Hepatocyte (in vitro differentiated cells): ENCODE measurements around the gene GNA14. TPM values are rescaled to one million over a fixed set of nuclear protein-coding genes. Genes with fewer than 3 reads are reported as not detected.

Experiments used
- DNase-seq: peaks from one replicate; pipeline ENCODE4 v3.0.0-alpha.2; 2016; ENCODE audit warnings: low spot score
- H2AFZ ChIP-seq: fragments of 200-600 bp; sonication (generic); 2 replicates; pipeline ENCODE4 v1.6.0; 2016; ENCODE audit warnings: antibody characterized with exemption, mild to moderate bottlenecking
- H3K27ac ChIP-seq: fragments of 200-600 bp; sonication (generic); 2 replicates; pipeline ENCODE4 v1.5.1; 2016; ENCODE audit warnings: mild to moderate bottlenecking
- H3K27me3 ChIP-seq: fragments of 200-600 bp; sonication (generic); 2 replicates; pipeline ENCODE4 v1.6.1; 2016
- H3K36me3 ChIP-seq: fragments of 200-600 bp; sonication (generic); replicated peaks from 2 replicates; pipeline ENCODE4 v1.5.1; 2016; ENCODE audit warnings: low read depth; ENCODE audit not compliant: insufficient read depth
- H3K4me1 ChIP-seq: fragments of 200-600 bp; sonication (generic); 2 replicates; pipeline ENCODE4 v1.5.1; 2016; ENCODE audit warnings: mild to moderate bottlenecking, moderate library complexity; ENCODE audit not compliant: insufficient read depth
- H3K4me2 ChIP-seq: fragments of 200-600 bp; sonication (generic); 2 replicates; pipeline ENCODE4 v1.6.0; 2016
- H3K4me3 ChIP-seq: fragments of 200-600 bp; sonication (generic); 2 replicates; pipeline ENCODE4 v1.5.1; 2016; ENCODE audit warnings: mild to moderate bottlenecking
- H3K79me2 ChIP-seq: fragments of 200-600 bp; sonication (generic); 2 replicates; pipeline ENCODE4 v1.6.0; 2017; ENCODE audit warnings: mild to moderate bottlenecking
- H3K9me2 ChIP-seq: fragments of 200-600 bp; sonication (generic); replicated peaks from 2 replicates; pipeline ENCODE4 v1.6.0; 2017; ENCODE audit warnings: mild to moderate bottlenecking; ENCODE audit not compliant: insufficient read depth
- H3K9me3 ChIP-seq: fragments of 200-600 bp; sonication (generic); 2 replicates; pipeline ENCODE4 v1.5.1; 2016; ENCODE audit warnings: low read depth, mild to moderate bottlenecking
- H4K20me1 ChIP-seq: fragments of 200-600 bp; sonication (generic); 2 replicates; pipeline ENCODE4 v1.6.0; 2016; ENCODE audit warnings: mild to moderate bottlenecking; ENCODE audit not compliant: insufficient read depth, poor library complexity, severe bottlenecking
- CTCF ChIP-seq: fragments of 200-600 bp; sonication (generic); IDR thresholded peaks from 2 replicates; pipeline ENCODE4 v1.5.1; 2016; ENCODE audit warnings: antibody characterized with exemption, mild to moderate bottlenecking; ENCODE audit not compliant: poor library complexity
- EZH2 ChIP-seq: fragments of 200-600 bp; sonication (generic); IDR thresholded peaks from 2 replicates; pipeline ENCODE4 v1.6.1; 2016; ENCODE audit warnings: antibody characterized with exemption, mild to moderate bottlenecking, borderline replicate concordance
- EZH2phosphoT487 ChIP-seq: fragments of 200-600 bp; sonication (generic); IDR thresholded peaks from one replicate; pipeline ENCODE4 v1.6.1; 2018; ENCODE audit warnings: antibody characterized with exemption, mild to moderate bottlenecking, low read depth, moderate library complexity; ENCODE audit not compliant: unreplicated experiment, severe bottlenecking
- WGBS: methylation state at CpG from one replicate; pipeline ENCODE4 v1.1.6; 2016; ENCODE audit warnings: low lambda C conversion rate; ENCODE audit errors: missing lambda C conversion rate; 5-methylcytosine and 5-hydroxymethylcytosine counted together
- polyA plus RNA-seq: library from polyadenylated mRNA; unstranded; fragments of >200 nt; fragmentation: Nextera tagmentation; extraction: Ambion mirVana; gene quantifications from 2 replicates; pipeline ENCODE4 v1.2.1, GENCODE V29; 2016
- total RNA-seq: library from RNA; depleted of rRNA; stranded (reverse); fragments of >200 nt; gene quantifications from 2 replicates; pipeline ENCODE4 v1.2.3, GENCODE V29; 2014

Gene GNA14
- total and polyA plus RNA-seq, 2 experiments from 2014 or later = 1.2 to 3.1 TPM

GRCh38 chr9:77475641-77476473, 172.3 kb downstream of the GNA14 start:
- Histone ChIP-seq H3K9me2 (no peaks in the 10 kb centered on the region), H3K27me3 (no peaks in the 10 kb centered on the region), H3K4me1 (no peaks in the 10 kb centered on the region), H3K36me3 (no peaks in the 10 kb centered on the region), H3K79me2 (no peaks in the 10 kb centered on the region), H3K27ac (no peak overlapping the region), H3K4me2 (no peak overlapping the region), H3K9me3 (peaks cover 7% of the 10 kb centered on the region), H2AFZ (no peak overlapping the region), H3K4me3 (no peak overlapping the region), H4K20me1 (no peaks in the 10 kb centered on the region)
- 89% methylated on average over 9 of the region's 9 CpGs for WGBS
- DNase-seq = no peak
- TF ChIP-seq EZH2phosphoT487 = no peak
- no peak for TF ChIP-seq EZH2
- no peak for TF ChIP-seq CTCF

- H3K9me2 ChIP-seq = no peaks in the 10 kb centered on the region
- H3K4me2 ChIP-seq = no peak overlapping the region
- no peaks in the 10 kb centered on the region for H3K4me1 ChIP-seq
- H3K9me3 ChIP-seq = peaks cover 7% of the 10 kb centered on the region
- no peaks in the 10 kb centered on the region for H4K20me1 ChIP-seq
- H2AFZ ChIP-seq = no peak overlapping the region
- no peaks in the 10 kb centered on the region for H3K27me3 ChIP-seq
- no peaks in the 10 kb centered on the region for H3K36me3 ChIP-seq
- H3K79me2 ChIP-seq = no peaks in the 10 kb centered on the region
- 87% methylated on average over 3 of the region's 3 CpGs for WGBS
- DNase-seq = no peak
- TF ChIP-seq EZH2phosphoT487 (no peak), EZH2 (no peak), CTCF (no peak)
- no peak overlapping the region for H3K27ac ChIP-seq
- no peak overlapping the region for H3K4me3 ChIP-seq
Measured at GRCh38 chr9:77474936-77475335, 173.2 kb downstream of the GNA14 start.

- Histone ChIP-seq H3K4me1 (no peaks in the 10 kb centered on the region), H3K27ac (no peak overlapping the region), H2AFZ (no peak overlapping the region), H3K27me3 (no peaks in the 10 kb centered on the region), H3K4me3 (no peak overlapping the region), H3K79me2 (no peaks in the 10 kb centered on the region), H3K9me3 (peaks cover 7% of the 10 kb centered on the region), H4K20me1 (no peaks in the 10 kb centered on the region), H3K36me3 (no peaks in the 10 kb centered on the region), H3K9me2 (no peaks in the 10 kb centered on the region), H3K4me2 (no peak overlapping the region)
- no peak for DNase-seq
- WGBS = 91% methylated on average over 3 of the region's 3 CpGs
- no peak for TF ChIP-seq EZH2phosphoT487
- TF ChIP-seq EZH2 = no peak
- TF ChIP-seq CTCF = no peak
Measured at GRCh38 chr9:77472646-77473045, 175.5 kb downstream of the GNA14 start.
